ENCODE measurements around the gene ADAMTS10.
"Not testable (repeated sequence)": the region's sequence is repeated elsewhere in the genome, so short reads cannot be mapped to it uniquely, and the experiment has no call there.

ADAMTS10 gene

DNA sequence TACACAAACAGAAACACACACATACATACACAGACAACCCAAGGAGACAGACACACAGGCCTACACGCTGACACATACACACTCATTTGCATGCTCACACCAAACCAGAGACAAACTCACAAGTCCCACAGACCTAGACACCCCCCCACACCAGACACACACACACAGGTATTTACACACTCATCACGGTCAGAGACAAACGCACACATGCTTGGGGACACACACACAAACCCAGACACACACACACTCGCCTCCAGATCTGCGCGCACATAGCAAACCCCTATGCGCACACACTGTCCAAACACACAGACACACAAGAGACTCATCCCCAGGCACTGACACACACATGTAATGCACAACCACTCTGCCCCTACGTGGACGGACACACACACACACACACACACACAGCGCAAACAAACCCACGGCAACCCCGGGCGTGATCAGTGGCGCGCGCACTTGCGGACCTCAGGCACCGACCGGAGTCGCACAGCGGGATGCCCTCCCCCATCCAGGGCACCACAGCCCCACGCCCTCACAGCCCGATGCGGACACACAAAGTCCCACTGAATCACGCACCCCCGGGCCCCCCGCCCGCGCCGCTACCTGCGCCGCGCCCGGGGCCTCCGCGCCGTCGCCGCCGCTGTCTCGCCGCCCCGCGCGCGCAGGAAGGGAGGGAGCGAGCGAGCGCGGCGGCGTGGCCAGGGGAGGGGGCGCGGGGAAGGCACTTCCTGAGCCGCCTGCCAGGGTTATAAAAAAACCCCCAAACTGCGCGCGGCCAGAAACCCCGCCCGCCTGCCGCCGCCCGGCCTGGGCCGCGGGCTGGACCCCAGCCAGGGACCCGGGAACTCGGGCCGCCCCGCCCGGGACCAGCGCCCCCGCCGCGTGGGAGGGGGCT is at the start of gene ADAMTS10:
Gene ADAMTS10, minus strand, starts transcription at position 675 of the 895 bp plus-strand sequence. CDS start 5,005 bp downstream, outside the sequence.
- DNase-seq, result peak; percentile 43 to 45

DNA sequence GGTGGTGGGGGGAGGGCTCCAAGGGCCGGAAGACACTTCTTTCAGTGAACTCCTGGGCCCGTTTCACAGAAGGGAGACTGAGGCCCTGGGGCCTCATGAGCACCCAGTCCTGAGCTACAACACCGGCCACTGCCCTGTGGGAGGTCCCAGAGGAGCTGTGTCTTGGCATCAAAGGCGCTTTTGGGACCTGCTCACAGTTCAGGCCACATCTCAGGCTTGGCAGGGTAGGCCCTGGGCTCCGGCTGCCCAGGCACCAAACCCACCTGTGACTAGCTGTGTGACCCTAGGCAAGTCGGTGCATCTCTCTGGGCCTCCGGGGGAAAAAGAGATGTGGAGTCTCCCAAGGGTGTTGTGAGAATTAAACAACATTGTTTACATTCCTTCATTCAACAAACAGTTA is 49.4 kb upstream of the ADAMTS10 start:
- no peak for DNase-seq

DNA sequence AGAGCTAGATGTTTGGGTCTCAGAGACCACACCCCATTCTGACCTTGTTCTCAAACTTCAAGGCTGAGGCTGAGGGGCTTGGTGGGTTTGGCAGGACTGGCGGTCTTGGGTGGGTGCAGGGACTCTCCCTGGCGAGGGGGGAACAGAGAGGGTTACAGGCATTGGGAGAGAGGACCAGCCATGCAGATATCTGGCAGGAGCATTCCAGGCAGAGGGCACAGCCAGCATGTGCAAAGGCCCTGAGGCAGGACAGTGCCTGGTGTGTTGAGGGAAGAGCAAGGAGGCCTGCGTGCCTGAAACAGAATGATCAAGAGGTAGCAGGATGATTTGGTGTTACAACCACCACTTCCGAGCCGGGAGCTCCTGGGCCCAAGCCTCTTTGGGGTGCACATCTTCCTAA is 47.4 kb upstream of the ADAMTS10 start:
- DNase-seq, result no peak

DNA sequence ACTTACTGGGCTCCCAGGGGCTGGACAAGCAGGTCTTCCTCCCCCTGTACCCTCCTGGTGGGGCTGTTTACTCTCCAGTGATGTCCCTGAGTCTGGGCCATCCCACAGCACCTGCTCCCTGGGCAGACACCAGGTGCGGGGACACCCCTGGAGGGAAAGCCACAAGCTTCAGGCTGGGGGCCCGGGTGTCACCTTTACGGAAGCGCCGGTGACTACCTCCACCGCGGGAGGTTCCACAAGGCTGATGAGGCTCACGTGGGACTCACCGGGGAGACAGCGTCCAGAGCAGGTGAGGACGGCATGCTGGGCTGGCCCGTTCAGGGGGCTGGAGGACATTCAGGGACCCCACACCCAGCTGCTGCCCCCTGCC is 44.8 kb upstream of the ADAMTS10 start:
- DNase-seq, result peak in 1 of 2 experiments; percentile 43

DNA sequence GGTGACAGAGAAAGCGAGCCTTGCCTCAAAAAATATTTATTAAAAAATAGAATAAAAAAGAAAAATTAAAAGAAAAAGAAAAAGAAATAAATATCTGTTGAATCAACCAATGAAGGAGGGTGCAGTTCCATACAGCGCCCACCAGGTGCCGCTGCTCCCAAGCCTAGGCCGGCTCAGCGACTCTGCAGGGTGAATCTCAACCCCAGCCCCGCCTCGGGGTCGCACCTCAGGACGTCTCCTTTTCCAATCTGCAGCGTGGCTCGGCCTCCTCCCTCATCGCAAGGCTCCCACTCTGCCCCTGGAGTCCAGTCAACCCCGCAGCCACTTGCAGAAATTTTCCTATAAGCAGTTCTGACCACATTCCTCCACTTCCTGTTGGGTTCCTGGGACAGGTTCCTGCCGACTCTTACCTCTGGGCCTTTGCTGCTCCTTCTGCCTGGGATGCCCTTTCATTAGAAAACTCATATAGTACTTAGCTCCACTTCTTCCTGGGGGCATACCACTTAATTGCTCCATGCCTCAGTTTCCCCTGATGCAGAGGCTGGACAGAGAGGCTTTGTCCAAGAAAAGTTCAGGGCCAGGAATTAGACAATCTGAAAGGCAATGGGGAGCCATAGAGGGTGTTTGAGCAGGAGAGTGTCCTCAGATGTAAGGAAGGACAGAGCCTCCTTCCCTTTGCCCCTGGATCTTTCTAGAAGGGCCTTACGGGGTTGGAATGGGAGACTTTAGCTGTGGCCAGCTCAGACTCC is 44.2 kb upstream of the ADAMTS10 start:
- DNase-seq, result peak; percentile 66 to 74

DNA sequence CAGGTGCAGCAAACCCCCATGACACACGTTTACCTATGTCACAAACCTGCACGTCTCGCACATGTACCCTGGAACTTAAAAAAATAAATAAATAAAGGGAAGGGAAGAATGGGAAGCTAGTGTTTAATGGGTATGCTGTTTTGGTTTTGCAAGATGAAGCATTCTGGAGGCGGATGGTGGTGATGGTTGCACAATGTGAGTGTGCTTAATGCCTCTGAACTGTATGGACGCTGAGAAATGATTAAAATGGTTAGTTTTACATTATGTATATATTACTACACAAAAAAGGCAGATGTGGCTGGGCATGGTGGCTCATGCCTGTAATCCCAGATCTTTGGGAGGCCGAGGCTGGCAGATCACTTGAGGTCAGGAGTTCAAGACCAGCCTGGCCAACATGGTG is 37.7 kb upstream of the ADAMTS10 start:
- no peak for DNase-seq

DNA sequence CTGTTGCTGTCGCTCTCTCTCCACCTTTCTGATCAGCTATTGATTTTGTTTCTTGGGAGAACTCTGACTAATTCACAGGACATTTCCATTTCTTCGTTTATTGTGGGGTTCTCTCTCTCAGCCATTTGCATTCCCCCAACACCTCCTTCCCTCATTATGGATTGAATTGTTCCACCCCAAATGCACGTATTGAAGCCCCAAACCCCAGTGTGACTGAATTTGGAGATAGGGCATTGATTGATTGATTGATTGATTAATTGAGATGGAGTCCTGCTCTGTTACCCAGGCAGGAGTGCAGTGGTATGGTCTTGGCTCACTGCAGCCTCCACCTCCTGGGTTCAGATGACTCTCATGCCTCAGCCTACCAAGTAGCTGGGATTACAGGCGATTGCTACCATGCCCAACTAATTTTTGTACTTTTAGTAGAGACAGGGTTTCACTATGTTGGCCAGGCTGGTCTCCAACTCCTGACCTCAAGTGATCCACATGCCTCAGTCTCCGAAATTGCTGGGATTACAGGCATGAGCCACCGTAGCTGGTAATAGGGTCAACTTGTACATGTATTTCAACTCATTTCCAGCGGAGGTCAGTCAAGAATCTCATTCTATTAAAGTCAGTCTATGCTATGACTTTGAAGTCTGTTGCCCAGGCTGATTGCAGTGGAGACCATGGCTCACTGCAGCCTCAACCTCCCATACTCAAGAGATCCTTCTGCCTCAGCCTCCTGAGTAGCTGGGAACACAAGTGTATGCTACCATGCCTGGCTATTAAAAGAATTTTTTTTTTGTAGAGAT is 33.5 kb upstream of the ADAMTS10 start:
- DNase-seq, result no peak

DNA sequence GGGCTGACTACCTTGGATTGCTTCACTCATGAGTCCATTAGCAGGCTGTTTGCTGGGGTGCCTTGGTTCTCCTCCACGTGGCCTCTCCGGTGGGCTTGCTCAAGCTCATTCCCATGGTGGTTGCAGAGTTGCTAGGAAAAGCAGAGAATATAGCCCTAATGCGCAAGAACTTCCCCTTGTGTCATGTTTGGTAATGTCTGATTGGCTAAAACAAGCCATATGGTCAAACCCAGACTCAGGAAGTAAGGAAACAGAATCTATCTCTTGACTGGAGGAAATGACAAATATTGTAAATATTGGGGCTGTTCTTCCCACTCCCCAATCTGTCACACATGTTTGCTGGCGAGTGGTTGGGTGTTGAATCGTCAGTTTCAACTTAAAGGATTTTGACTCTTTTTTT is 32.0 kb upstream of the ADAMTS10 start:
- DNase-seq, result no peak

DNA sequence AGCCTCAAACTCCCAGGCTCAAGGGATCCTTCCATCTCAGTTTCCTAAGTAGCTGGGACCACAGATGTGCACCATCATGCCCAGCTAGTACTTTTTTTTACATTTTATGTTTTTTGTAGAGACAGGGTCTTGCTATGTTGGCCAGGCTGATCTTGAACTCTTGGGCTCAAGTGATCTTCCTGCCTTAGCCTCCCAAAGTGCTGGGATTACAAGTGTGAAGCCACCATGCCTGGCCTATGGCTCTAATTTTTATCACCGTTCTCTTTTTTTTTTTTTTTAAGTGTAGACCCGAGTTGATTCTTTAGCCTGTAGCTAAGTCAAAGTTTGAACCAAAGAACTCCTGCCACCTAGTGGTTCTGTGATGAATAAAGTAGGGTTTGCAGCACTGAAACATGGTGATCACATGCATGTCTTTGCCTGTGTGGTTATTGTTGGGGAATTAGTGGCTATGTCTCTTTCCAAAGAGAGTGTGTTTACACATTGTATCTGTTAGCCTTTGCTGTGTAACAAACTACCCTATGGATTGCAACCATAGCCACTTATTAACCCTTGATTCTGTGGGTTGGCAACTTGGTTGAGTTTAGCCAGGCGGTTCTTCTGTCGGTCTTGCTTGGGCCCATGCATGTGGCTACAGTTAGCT is 31.5 kb upstream of the ADAMTS10 start:
- no peak for DNase-seq

DNA sequence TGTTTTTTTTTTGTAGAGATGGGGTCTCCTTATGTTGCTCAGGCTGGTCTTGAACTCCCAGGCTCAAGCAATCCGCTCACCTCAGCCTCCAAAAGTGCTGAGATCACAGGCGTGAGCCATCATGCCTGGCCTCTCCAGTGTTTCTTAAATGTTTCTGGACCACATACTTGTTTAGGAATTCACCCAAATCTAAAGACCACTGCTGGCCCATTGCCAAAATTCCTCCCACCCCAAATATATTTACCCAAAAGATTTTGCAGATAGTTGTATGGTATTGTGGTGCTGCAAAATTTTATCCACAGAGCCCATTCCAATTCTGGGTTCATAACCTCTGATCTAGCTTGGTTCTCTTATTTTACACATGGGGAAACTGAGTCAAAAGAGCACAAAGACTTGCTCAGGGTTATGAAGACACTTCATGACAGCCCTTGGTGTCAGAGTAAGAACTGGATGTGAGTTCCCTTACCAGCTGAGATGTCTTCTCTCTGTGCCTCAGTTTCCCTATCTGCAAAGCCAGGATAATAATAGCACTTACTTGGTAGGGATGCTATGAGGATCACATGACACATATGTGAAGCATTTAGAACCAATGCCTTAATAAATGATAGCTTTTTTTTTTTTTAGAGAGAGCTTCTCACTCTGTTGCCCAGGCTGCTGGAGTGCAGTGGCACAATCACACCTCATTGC is 30.8 kb upstream of the ADAMTS10 start:
- no peak for DNase-seq

DNA sequence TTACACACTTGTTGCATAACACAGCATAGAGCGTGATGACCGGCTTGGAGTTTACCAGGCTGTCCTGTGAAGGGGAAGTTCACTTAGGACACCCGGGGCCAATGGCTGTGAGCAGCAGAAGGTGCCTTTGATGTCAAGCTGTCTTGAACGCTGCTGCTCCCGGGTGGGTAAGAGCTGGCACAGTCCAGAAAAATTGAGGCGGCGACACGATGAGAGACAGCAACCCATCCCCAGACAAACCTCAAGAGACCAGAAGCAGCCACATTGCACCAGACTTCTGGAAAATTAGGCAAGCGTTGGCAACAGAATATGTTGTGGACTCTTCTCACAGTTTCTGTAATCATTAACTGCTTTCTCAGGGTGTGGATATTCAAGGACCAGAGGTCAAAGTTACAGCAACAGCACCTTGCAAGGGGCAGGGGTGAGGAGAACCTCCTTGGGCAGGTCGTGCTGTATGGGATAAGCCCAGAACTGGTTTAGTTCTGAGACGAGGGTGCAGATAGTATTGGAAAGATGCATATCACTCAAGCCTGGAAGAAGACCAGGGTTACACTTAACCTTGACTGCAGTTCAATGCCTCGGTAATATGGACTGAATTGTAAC is 30.0 kb upstream of the ADAMTS10 start:
- DNase-seq, result no peak

DNA sequence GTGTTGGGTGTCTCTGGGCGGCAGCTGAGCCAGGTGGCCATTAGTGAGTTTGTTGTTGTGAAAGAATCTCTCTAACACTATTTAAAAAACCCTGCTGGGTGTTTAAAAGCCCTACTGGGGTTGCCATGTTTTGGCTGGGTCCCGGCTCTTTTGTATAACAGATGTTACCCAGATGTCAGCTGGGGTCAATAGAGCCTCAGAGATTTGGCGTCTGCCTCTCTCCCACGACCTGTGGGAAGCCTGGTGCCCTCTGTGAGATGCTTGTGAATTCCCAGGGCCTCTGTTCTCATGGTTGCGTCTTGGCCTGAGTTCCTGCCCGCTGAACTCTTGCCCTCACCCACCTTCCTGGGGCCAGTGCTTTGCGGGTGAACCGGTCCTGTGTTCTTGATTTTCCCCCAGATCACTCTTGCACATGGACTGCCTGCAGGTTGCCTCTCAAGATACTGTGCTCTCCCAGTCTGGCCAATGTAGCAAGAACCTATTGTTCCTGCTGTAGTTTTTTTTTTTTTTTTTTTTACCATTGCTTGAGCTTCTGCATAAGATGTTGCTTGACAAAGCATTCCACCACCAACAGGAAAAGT is 29.4 kb upstream of the ADAMTS10 start:
- no peak for DNase-seq

DNA sequence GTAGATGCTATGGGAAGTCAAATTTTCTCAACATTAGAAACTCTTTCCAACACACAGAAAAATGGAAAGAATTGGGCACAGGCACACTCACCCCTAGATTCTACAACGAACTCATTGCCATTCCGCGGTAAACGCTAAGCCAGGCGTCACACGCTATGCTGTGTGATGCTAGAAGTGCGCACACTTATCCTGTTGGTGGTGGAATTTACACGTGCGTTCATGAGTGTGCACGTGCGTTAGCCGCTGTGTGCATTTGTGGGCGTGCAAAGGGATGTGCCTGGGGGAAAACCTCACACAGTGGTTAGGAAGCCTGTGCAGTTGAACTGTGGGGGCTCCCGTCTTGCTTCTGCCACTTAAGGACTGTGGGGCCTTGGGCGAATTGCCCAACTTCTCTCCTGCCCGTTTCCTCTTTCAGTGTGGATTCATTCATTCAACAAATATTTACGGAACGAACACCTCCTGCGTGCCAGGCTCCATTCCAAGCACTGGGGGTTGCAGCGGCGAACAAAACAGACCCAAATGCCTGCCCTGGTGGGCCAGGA is 27.6 kb upstream of the ADAMTS10 start:
- no peak for DNase-seq

DNA sequence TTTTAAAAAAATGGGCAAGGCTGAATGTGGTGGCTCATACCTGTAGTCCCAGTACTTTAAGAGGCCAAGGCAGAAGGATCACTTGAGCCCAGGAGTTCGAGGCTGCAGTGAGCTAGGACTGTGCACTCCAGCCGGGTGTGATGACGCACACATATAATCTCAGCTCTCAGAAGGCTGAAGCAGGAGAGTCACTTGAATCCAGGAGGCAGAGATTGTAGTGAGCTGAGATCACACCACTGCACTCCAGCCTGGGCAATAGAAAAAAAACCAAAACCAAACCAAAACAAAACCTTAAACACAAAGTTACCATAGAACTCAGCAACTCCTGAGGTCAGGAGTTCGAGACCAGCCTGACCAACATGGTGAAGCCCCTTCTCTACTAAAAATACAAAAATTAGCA is 26.6 kb upstream of the ADAMTS10 start:
- not testable (repeated sequence) for DNase-seq

DNA sequence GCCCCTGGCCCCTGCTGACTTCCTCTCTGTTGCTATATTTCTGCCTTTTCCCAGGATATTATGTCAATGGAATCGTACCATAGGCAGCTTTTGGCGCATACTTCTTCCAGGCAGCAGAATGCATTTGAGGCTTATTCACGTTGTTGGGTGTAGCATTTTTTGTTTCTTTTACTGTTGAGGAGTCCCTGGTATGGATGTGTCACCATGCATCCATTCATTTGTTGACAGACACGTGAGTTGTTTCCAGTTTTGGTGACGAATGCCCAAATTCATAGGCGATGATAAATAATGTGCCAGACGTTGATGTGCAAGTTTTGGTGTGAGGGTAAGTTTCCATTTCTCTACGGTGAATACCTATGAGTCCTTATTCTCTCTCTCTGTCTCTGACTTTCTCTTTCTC is 24.9 kb upstream of the ADAMTS10 start:
- no peak for DNase-seq

DNA sequence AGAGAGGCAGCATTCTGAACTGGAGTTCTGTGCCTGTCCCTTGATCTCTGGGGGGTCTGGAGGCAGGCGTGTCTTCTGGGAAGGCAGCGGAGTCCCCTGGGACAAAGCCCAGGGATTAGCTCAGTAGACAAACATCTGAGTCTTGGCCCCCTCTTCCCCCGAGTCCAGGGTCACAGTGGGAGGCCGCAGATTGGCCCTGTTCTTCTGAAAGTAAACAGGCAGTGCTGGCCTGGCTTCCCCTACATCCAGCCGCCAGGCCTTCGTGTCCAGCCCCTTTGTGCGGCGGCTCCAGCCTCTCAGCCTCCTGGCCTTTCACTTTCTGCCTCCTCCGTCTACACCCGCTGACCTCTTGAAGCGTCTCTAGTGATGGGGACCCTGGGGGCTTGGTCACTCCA is 20.9 kb upstream of the ADAMTS10 start:
- DNase-seq, result no peak

DNA sequence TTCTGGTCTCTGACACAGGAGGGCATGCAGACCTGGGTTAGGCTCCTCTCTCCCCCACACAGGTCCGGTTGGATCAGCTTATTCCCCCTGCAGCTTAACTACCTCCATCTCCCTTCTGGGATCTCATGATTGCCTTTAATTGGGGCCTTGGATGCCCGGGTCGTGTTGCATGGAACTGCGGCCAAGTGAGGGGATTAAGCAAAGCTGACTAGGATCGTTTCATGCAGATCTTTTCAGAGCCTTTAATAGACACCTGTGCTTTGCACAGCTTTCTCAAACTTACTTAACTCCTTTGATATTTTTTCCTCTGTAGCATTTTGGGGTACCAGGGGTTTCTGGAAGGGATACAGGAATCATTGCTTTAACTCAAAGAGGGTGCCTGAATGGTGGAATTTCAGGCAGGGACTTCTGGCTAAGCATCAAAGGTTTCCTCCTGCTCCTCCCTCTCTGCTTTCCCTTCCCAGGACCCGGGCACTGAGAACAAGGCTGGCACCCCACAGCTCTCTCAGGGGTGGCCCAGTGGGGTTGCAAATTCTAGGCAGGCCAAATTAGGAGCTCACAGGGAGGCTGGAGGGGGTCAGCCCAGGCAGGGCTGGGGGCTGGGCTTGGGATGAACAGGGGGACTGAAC is 20.4 kb upstream of the ADAMTS10 start:
- no peak for DNase-seq

DNA sequence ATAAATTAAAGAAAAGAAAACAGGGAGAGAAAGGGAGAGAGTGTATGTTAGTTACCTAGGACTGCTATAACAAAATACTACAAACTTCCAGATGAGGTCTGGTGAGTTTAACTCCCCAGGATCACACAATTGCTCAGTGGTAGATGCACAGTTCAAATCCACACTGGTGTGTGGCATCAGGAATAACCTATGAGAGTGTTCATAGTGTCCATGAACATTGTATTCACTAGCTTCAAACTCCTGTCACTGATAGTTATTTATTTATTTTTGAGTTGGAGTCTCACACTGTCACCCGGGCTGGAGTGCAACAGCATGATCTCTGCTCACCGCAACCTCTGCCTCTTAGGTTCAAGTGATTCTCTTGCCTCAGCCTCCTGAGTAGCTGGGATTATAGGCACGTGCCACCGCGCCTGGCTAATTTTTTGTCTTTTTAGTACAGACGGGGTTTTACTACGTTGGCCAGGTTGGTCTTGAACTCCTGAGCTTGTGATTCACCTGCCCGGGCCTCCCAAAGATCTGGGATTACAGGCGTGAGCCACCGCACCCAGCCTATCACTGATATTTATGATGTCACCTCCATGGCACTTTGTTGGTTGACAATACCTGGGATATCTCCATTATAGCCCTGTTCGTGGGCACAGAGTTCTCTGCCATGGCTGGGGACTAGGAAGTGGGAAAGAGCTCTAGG is 19.6 kb upstream of the ADAMTS10 start, which contains the start of gene NFILZ:
Gene NFILZ, plus strand, starts transcription at position 638 of the 688 bp plus-strand sequence. CDS start 46,133 bp downstream, outside the sequence.
- no peak for DNase-seq

DNA sequence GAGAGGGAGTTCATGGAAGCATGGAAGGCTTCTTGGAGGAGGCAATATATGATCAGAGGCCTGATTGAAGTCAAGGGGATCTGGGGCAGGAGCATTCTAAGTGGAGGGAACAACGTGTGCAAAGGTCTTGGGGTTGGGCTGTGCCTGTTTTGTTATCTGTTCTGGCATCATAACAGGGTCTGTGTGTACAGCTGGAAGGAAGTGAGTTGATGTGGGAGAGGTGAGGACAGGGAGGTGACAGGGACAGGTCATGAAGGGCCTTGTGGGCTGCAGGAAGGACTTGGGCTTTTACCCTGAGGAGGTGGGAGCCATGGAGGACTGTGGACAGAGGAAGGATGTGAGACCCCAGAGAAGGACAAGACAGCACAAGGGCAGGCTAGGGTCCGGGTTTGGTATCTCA is 18.7 kb upstream of the ADAMTS10 start:
- DNase-seq, result no peak

DNA sequence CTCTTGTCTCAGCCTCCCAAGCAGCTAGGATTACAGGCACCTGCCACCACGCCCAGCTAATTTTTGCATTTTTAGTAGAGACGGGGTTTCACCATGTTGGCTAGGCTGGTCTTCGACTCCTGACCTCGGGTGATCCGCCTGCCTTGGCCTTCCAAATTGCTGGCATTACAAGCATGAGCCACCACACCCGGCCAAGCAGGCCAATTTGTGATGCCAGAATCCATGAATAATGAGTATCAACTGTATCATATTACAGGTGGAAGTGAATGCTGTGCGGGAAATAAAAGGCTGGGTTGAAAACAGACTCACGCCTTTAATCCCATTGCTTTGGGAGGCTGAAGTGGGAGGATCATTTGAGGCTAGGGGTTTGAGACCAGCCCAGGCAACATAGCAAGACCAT is 16.3 kb upstream of the ADAMTS10 start:
- no peak for DNase-seq
